OCI-LY3 (cell line): ENCODE data around the gene DNAJC10.
"Not testable (repeated sequence)": the region's sequence is repeated elsewhere in the genome, so short reads cannot be mapped to it uniquely, and the experiment has no call there.

Experiments
- H2AFZ ChIP-seq: fragments of 200-600, 300-600 bp; shearing (Covaris generic); 2 replicates; pipeline ENCODE4 v1.6.0; 2014; ENCODE audit warnings: antibody characterized with exemption, low read depth, low read length
- H3K27ac ChIP-seq: fragments of 200-600, 300-600 bp; sonication (generic); 2 replicates; pipeline ENCODE4 v1.5.1; 2014; ENCODE audit warnings: mild to moderate bottlenecking, low read length, moderate library complexity, mixed read lengths
- H3K27me3 ChIP-seq: fragments of 200-600, 300-600 bp; sonication (generic); 2 replicates; pipeline ENCODE4 v1.6.1; 2014; ENCODE audit warnings: low read depth, low read length, mixed read lengths
- H3K36me3 ChIP-seq: fragments of 200-600, 300-600 bp; sonication (generic); replicated peaks from 2 replicates; pipeline ENCODE3; 2014; ENCODE audit warnings: low read depth, low read length, mixed read lengths
- H3K4me1 ChIP-seq: fragments of 300-600, 200-600 bp; sonication (generic); 2 replicates; pipeline ENCODE4 v1.6.1; 2014; ENCODE audit warnings: low read length, mixed read lengths
- H3K4me2 ChIP-seq: fragments of 200-600, 300-600 bp; sonication (generic); 2 replicates; pipeline ENCODE4 v1.6.1; 2014; ENCODE audit warnings: low read length, mixed read lengths
- H3K4me3 ChIP-seq: fragments of 300-600, 200-600 bp; sonication (generic); 2 replicates; pipeline ENCODE4 v1.5.1; 2014; ENCODE audit warnings: antibody characterized with exemption, mild to moderate bottlenecking, low read length, moderate library complexity
- H3K79me2 ChIP-seq: fragments of 300-600, 200-600 bp; shearing (Covaris generic); 2 replicates; pipeline ENCODE4 v1.6.1; 2014; ENCODE audit warnings: mild to moderate bottlenecking, low read length, mixed read lengths
- H3K9ac ChIP-seq: fragments of 300-600, 200-600 bp; shearing (Covaris generic); 2 replicates; pipeline ENCODE4 v1.6.0; 2014; ENCODE audit warnings: mild to moderate bottlenecking, low read length, moderate library complexity
- H3K9me3 ChIP-seq: fragments of 200-600, 300-600 bp; shearing (Covaris generic); 2 replicates; pipeline ENCODE4 v1.6.1; 2014; ENCODE audit warnings: low read length, mixed read lengths; ENCODE audit not compliant: insufficient read depth
- H4K20me1 ChIP-seq: fragments of 200-600, 300-600 bp; sonication (generic); 2 replicates; pipeline ENCODE4 v1.6.1; 2016; ENCODE audit warnings: low read length, mixed read lengths; ENCODE audit not compliant: insufficient read depth
- CTCF ChIP-seq: fragments of 200-600, 300-600 bp; sonication (generic); IDR thresholded peaks from 2 replicates; pipeline ENCODE4 v1.5.1; 2014; ENCODE audit warnings: antibody characterized with exemption, low read length, low read depth
- EZH2phosphoT487 ChIP-seq: fragments of 200-600 bp; shearing (Covaris generic); IDR thresholded peaks from 2 replicates; pipeline ENCODE4 v1.6.1; 2018; ENCODE audit warnings: antibody characterized with exemption, mixed run types, low read depth

Gene DNAJC10

GRCh38 chr2:182672466-182673165 lies 43.4 kb upstream of the DNAJC10 start:
- Histone ChIP-seq H3K4me3 (no peak overlapping the region), H3K27ac (no peak overlapping the region), H3K27me3 (no peaks in the 10 kb centered on the region), H3K4me2 (no peak overlapping the region), H4K20me1 (no peaks in the 10 kb centered on the region), H3K9me3 (no peaks in the 10 kb centered on the region), H3K36me3 (no peaks in the 10 kb centered on the region), H3K79me2 (no peaks in the 10 kb centered on the region), H3K9ac (no peak overlapping the region), H3K4me1 (no peaks in the 10 kb centered on the region), H2AFZ (no peak overlapping the region)
- no peak for TF ChIP-seq EZH2phosphoT487
- no peak for TF ChIP-seq CTCF

GRCh38 chr2:182680837-182681236 lies 35.2 kb upstream of the DNAJC10 start:
- Histone ChIP-seq H3K9me3 (no peaks in the 10 kb centered on the region), H3K4me2 (no peak overlapping the region), H3K9ac (no peak overlapping the region), H2AFZ (no peak overlapping the region), H4K20me1 (no peaks in the 10 kb centered on the region), H3K27me3 (no peaks in the 10 kb centered on the region), H3K79me2 (no peaks in the 10 kb centered on the region), H3K4me1 (peaks cover 7% of the 10 kb centered on the region), H3K27ac (no peak overlapping the region), H3K36me3 (no peaks in the 10 kb centered on the region), H3K4me3 (no peak overlapping the region)
- TF ChIP-seq CTCF (no peak), EZH2phosphoT487 (no peak)

- H3K9me3 ChIP-seq: no peaks in the 10 kb centered on the region
- H3K4me3 ChIP-seq: no peak overlapping the region
- H3K79me2 ChIP-seq: no peaks in the 10 kb centered on the region
- no peak overlapping the region for H3K4me2 ChIP-seq
- H3K27ac ChIP-seq: no peak overlapping the region
- H3K9ac ChIP-seq: no peak overlapping the region
- no peaks in the 10 kb centered on the region for H3K27me3 ChIP-seq
- TF ChIP-seq EZH2phosphoT487: no peak
- no peak for TF ChIP-seq CTCF
- H4K20me1 ChIP-seq: no peaks in the 10 kb centered on the region
- H2AFZ ChIP-seq: no peak overlapping the region
- no peaks in the 10 kb centered on the region for H3K36me3 ChIP-seq
- H3K4me1 ChIP-seq: peaks cover 7% of the 10 kb centered on the region
These were observed 33.8 kb upstream of the DNAJC10 start for GRCh38 chr2:182682210-182682609.

GRCh38 chr2:182685559-182685958 lies 30.5 kb upstream of the DNAJC10 start:
- Histone ChIP-seq H3K36me3 (no peaks in the 10 kb centered on the region), H3K27me3 (no peaks in the 10 kb centered on the region), H3K4me2 (no peak overlapping the region), H2AFZ (no peak overlapping the region), H3K4me3 (no peak overlapping the region), H4K20me1 (no peaks in the 10 kb centered on the region), H3K9ac (no peak overlapping the region), H3K4me1 (peaks cover 7% of the 10 kb centered on the region), H3K27ac (no peak overlapping the region), H3K79me2 (no peaks in the 10 kb centered on the region), H3K9me3 (no peaks in the 10 kb centered on the region)
- TF ChIP-seq EZH2phosphoT487 (no peak), CTCF (no peak)

- H3K36me3 ChIP-seq, H2AFZ ChIP-seq, H3K27ac ChIP-seq, H3K4me3 ChIP-seq, H3K9me3 ChIP-seq, H3K79me2 ChIP-seq, H3K4me1 ChIP-seq, H3K9ac ChIP-seq, H3K4me2 ChIP-seq, H4K20me1 ChIP-seq, H3K27me3 ChIP-seq: not testable (repeated sequence)
These were observed 29.3 kb upstream of the DNAJC10 start for GRCh38 chr2:182686763-182687162.
